Measurements from ENCODE around the gene TOP2B. TPM values are rescaled to one million over a fixed set of nuclear protein-coding genes. Genes with fewer than 3 reads are reported as not detected.

The TOP2B gene
- total RNA-seq, 1 donor, result 76.6 TPM

DNA sequence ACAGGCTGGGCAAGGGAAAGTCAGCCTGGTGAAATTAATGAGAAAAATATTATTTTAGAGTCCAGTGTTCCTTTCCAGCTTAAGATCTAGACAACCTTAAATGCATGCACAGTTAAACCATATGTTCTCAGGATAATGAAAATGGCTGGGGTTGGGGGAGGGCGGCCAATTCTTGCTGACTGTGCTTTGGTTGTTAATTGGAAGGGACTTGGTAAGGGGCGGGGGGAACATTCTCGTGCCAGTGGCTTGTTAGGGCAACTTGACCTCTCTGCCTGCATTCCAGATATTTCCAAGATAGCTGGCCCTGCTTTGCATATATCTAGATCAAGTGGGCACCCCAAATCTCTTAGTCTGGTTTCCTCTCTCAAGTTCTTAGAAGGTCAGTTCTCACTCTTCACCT is 112.5 kb downstream of the TOP2B start:
- DNase-seq (ENCODE audit: low read depth), result no peak
- TF ChIP-seq, protein P1, sequence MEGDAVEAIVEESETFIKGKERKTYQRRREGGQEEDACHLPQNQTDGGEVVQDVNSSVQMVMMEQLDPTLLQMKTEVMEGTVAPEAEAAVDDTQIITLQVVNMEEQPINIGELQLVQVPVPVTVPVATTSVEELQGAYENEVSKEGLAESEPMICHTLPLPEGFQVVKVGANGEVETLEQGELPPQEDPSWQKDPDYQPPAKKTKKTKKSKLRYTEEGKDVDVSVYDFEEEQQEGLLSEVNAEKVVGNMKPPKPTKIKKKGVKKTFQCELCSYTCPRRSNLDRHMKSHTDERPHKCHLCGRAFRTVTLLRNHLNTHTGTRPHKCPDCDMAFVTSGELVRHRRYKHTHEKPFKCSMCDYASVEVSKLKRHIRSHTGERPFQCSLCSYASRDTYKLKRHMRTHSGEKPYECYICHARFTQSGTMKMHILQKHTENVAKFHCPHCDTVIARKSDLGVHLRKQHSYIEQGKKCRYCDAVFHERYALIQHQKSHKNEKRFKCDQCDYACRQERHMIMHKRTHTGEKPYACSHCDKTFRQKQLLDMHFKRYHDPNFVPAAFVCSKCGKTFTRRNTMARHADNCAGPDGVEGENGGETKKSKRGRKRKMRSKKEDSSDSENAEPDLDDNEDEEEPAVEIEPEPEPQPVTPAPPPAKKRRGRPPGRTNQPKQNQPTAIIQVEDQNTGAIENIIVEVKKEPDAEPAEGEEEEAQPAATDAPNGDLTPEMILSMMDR (IDR thresholded peaks at IDR 0.05; ENCODE audit: insufficient read depth, low read length), result no peak
- H3K4me3 ChIP-seq (ENCODE audit: low read depth, low read length), result no peak overlapping the region

GRCh38 chr3:25548836-25549235 is 115.9 kb downstream of the TOP2B start:
- no peak overlapping the region for H3K4me3 ChIP-seq (ENCODE audit: low read depth, low read length)
- TF ChIP-seq, protein P1 (IDR thresholded peaks at IDR 0.05; ENCODE audit: insufficient read depth, low read length), result no peak
- DNase-seq (ENCODE audit: low read depth), result no peak

GRCh38 chr3:25547943-25548674 is 116.6 kb downstream of the TOP2B start:
- H3K4me3 ChIP-seq (ENCODE audit: low read depth, low read length), result no peak overlapping the region
- TF ChIP-seq, protein P1 (IDR thresholded peaks at IDR 0.05; ENCODE audit: insufficient read depth, low read length), result no peak
- no peak for DNase-seq (ENCODE audit: low read depth)

Small RNA genes lying within 50 kb of the gene (small RNA-seq; reads per million reads assigned to genes)
- gene CRIP1P2 (not detected), gene RF01161 (not detected), gene RF02271 (not detected)

Other genes with a start within 250 kb of the TOP2B start
- gene RARB, start 236.6 kb downstream of the TOP2B start, total RNA-seq (ENCODE audit: low replicate concordance), result 3.1 and 4.2 TPM in 2 replicates
- 11.8 and 30.4 TPM in 2 replicates for gene NGLY1, start 118.5 kb upstream of the TOP2B start, total RNA-seq (ENCODE audit: low replicate concordance)
- gene OXSM, start 125.2 kb upstream of the TOP2B start, total RNA-seq (ENCODE audit: low replicate concordance), result 7.6 and 19.5 TPM in 2 replicates